ENCODE results near the gene CHIC2. TPM values are rescaled to one million over a fixed set of nuclear protein-coding genes. Genes with fewer than 3 reads are reported as not detected.
"Not testable (repeated sequence)": the region's sequence is repeated elsewhere in the genome, so short reads cannot be mapped to it uniquely, and the experiment has no call there.

CHIC2 gene
- 18.8 and 22.5 TPM in 2 replicates for total RNA-seq

DNA sequence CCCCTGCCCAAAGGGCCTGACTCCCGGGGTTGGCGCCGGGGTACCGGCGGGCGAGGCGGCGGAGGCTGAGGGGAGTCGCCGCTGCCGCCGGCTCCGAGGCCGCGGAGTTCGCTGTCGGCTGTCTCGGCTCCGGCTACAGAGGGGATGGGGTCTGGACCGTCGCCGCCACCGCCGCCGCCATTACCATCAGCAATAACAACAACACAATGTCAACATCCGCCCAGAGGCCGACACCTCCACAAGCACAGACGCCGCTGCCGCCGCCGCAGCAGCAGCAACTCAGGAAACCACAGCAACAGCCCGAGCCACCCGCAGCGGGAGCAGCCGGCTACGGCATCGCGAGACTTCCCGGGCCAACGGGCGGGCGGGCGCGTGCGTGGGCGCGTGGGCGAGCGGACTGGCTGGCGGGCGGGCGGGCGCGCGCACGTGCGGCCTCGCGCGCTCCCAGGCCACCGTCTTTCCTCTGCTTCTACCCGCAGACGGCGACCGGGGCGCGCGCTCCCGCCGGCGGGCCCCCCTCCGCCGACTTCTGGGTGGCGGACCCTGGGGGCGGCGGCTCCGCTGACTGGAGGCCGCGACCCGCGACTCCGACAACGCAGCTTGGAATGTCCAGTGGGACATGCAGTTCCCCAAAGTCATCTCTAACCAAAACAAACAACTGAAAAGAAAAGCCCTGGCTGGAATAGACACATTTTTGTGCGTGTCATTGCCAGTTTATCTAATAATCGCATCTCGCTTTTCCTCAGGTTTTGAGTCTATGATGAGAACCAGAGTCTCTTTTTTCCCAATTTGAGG, at the start of gene CHIC2:
Gene CHIC2 (minus strand): TSS at position 289 of the 795 bp plus-strand sequence. CDS start 305 bp downstream, outside the sequence.
- H3K27me3 Mint-ChIP-seq (ENCODE audit: low read depth), result peaks cover 3% of the 10 kb centered on the region
- no peaks in the 10 kb centered on the region for H3K9me3 Mint-ChIP-seq
- H3K4me3 Mint-ChIP-seq (ENCODE audit: low read depth), result peak within 1 kb of the TSS; percentile 92
- H3K4me1 Mint-ChIP-seq (ENCODE audit: low read depth), result peaks cover 48% of the 10 kb centered on the region
- intact Hi-C loops (cut with micrococcal nuclease), result loop anchor here (1.0 to 5.0 kb wide), 7 partner anchors 29 to 1883 kb away; partner anchors contain the start of genes CEP135 and SCFD2
- peak; percentile 96 for DNase-seq (ENCODE audit: low spot score)
- peaks cover 21% of the 10 kb centered on the region for H3K36me3 Mint-ChIP-seq (ENCODE audit: low read depth)
- H3K27ac Mint-ChIP-seq, result peak within 1 kb of the TSS; percentile 87

GRCh38 chr4:54113206-54113605, 48.8 kb upstream of the CHIC2 start:
- H3K4me3 Mint-ChIP-seq (ENCODE audit: low read depth); intact Hi-C loops (cut with micrococcal nuclease); H3K36me3 Mint-ChIP-seq (ENCODE audit: low read depth); H3K9me3 Mint-ChIP-seq; H3K27ac Mint-ChIP-seq; H3K4me1 Mint-ChIP-seq (ENCODE audit: low read depth); DNase-seq (ENCODE audit: low spot score): not testable (repeated sequence)
- peaks cover 45% of the 10 kb centered on the region for H3K27me3 Mint-ChIP-seq (ENCODE audit: low read depth)

DNA sequence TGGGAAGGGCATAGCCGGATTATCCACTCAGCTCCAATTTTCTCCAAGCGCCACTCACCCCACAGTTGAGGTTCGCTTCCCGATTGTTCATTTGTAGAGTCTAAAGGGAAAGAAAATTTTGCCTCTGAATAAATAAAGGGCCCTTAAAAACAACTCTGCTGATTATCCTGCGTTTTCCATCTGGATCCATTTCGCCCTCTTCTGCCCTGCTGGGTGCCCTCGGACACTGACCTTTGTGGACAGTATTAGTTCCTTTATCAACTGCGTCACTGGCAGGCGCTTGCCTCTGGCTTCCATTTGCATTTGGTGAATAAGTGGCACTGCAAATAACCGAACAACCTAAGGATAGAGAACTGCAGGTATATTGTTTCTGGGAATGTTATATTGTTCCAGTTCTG, 45.6 kb upstream of the CHIC2 start:
- peaks cover 9% of the 10 kb centered on the region for H3K4me1 Mint-ChIP-seq (ENCODE audit: low read depth)
- H3K36me3 Mint-ChIP-seq (ENCODE audit: low read depth), result no peaks in the 10 kb centered on the region
- H3K9me3 Mint-ChIP-seq, result no peaks in the 10 kb centered on the region
- H3K27me3 Mint-ChIP-seq (ENCODE audit: low read depth), result peaks cover 65% of the 10 kb centered on the region
- no peak overlapping the region for H3K27ac Mint-ChIP-seq
- intact Hi-C loops (cut with micrococcal nuclease), result no loop called here
- no peak overlapping the region for H3K4me3 Mint-ChIP-seq (ENCODE audit: low read depth)
- no peak for DNase-seq (ENCODE audit: low spot score)

- Mint-ChIP-seq H3K9me3 (no peaks in the 10 kb centered on the region), H3K27ac (no peak overlapping the region), H3K27me3 (ENCODE audit: low read depth) (peaks cover 69% of the 10 kb centered on the region), H3K4me3 (ENCODE audit: low read depth) (no peak overlapping the region), H3K4me1 (ENCODE audit: low read depth) (peaks cover 14% of the 10 kb centered on the region), H3K36me3 (ENCODE audit: low read depth) (no peaks in the 10 kb centered on the region)
- intact Hi-C loops (cut with micrococcal nuclease), result loop anchor here (5.0 kb wide), 1 partner anchor 548 kb away; the partner anchor contains the start of gene KIT
- no peak for DNase-seq (ENCODE audit: low spot score)
Measured at GRCh38 chr4:54109241-54110018, 45.0 kb upstream of the CHIC2 start.

GRCh38 chr4:54107951-54108748, 43.7 kb upstream of the CHIC2 start:
- no peaks in the 10 kb centered on the region for H3K36me3 Mint-ChIP-seq (ENCODE audit: low read depth)
- DNase-seq (ENCODE audit: low spot score), result no peak
- intact Hi-C loops (cut with micrococcal nuclease), result loop anchor here (5.0 kb wide), 1 partner anchor 549 kb away; the partner anchor contains the start of gene KIT
- no peak overlapping the region for H3K27ac Mint-ChIP-seq
- no peaks in the 10 kb centered on the region for H3K9me3 Mint-ChIP-seq
- no peak overlapping the region for H3K4me3 Mint-ChIP-seq (ENCODE audit: low read depth)
- peaks cover 14% of the 10 kb centered on the region for H3K4me1 Mint-ChIP-seq (ENCODE audit: low read depth)
- H3K27me3 Mint-ChIP-seq (ENCODE audit: low read depth), result peaks cover 79% of the 10 kb centered on the region

DNA sequence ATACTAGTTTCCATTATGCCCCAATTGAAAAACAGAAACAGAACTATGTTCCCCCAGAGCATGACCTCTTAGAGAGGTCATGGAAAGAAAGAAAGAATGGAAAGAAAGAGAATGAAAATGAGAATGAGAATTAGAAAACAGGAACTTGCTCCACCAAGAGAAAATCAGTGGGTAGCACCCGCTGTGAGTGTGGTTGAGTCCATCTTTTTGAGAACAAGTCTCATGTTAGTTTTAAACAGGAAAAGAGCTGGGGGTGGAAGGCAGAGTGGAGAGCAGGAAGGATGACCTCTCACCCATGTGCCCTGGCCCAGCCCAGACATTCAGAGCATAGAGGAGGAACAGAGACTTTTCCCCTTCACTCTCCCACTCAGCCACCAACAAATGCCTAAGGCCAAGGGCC, 40.5 kb upstream of the CHIC2 start:
- intact Hi-C loops (cut with micrococcal nuclease), result loop anchor here (5.0 kb wide), 1 partner anchor 552 kb away; the partner anchor contains the start of gene KIT
- H3K4me3 Mint-ChIP-seq (ENCODE audit: low read depth), result no peak overlapping the region
- peaks cover 23% of the 10 kb centered on the region for H3K4me1 Mint-ChIP-seq (ENCODE audit: low read depth)
- no peaks in the 10 kb centered on the region for H3K9me3 Mint-ChIP-seq
- no peak for DNase-seq (ENCODE audit: low spot score)
- H3K36me3 Mint-ChIP-seq (ENCODE audit: low read depth), result no peaks in the 10 kb centered on the region
- H3K27me3 Mint-ChIP-seq (ENCODE audit: low read depth), result peaks cover 83% of the 10 kb centered on the region
- no peak overlapping the region for H3K27ac Mint-ChIP-seq

GRCh38 chr4:54103190-54103574, 38.8 kb upstream of the CHIC2 start:
- no peak for DNase-seq (ENCODE audit: low spot score)
- Mint-ChIP-seq H3K4me1 (ENCODE audit: low read depth) (peaks cover 28% of the 10 kb centered on the region), H3K27ac (no peak overlapping the region), H3K9me3 (no peaks in the 10 kb centered on the region), H3K36me3 (ENCODE audit: low read depth) (no peaks in the 10 kb centered on the region), H3K27me3 (ENCODE audit: low read depth) (peaks cover 84% of the 10 kb centered on the region), H3K4me3 (ENCODE audit: low read depth) (no peak overlapping the region)
- intact Hi-C loops (cut with micrococcal nuclease), result loop anchor here (2.0 kb wide), 1 partner anchor 128 kb away; no protein-coding TSS in a partner anchor

GRCh38 chr4:54102531-54103106, 38.2 kb upstream of the CHIC2 start:
- Mint-ChIP-seq H3K4me3 (ENCODE audit: low read depth) (no peak overlapping the region), H3K27ac (no peak overlapping the region), H3K4me1 (ENCODE audit: low read depth) (peaks cover 26% of the 10 kb centered on the region), H3K36me3 (ENCODE audit: low read depth) (no peaks in the 10 kb centered on the region), H3K9me3 (no peaks in the 10 kb centered on the region), H3K27me3 (ENCODE audit: low read depth) (peaks cover 86% of the 10 kb centered on the region)
- no peak for DNase-seq (ENCODE audit: low spot score)
- intact Hi-C loops (cut with micrococcal nuclease), result loop anchor here (2.0 kb wide), 1 partner anchor 128 kb away; no protein-coding TSS in a partner anchor

GRCh38 chr4:54101190-54102041, 37.0 kb upstream of the CHIC2 start:
- Mint-ChIP-seq H3K36me3 (ENCODE audit: low read depth) (no peaks in the 10 kb centered on the region), H3K27me3 (ENCODE audit: low read depth) (peaks cover 88% of the 10 kb centered on the region), H3K4me1 (ENCODE audit: low read depth) (peaks cover 26% of the 10 kb centered on the region), H3K27ac (no peak overlapping the region), H3K9me3 (no peaks in the 10 kb centered on the region), H3K4me3 (ENCODE audit: low read depth) (peak overlapping the region; percentile 47)
- intact Hi-C loops (cut with micrococcal nuclease), result loop anchor here (1.0 to 2.0 kb wide), 3 partner anchors 8 to 193 kb away; no protein-coding TSS in a partner anchor
- DNase-seq (ENCODE audit: low spot score), result no peak

GRCh38 chr4:54100595-54101189, 36.3 kb upstream of the CHIC2 start:
- DNase-seq (ENCODE audit: low spot score), result no peak
- intact Hi-C loops (cut with micrococcal nuclease), result loop anchor here (1.0 to 2.0 kb wide), 2 partner anchors 7 to 192 kb away; no protein-coding TSS in a partner anchor
- Mint-ChIP-seq H3K9me3 (no peaks in the 10 kb centered on the region), H3K4me3 (ENCODE audit: low read depth) (no peak overlapping the region), H3K27ac (no peak overlapping the region), H3K27me3 (ENCODE audit: low read depth) (peaks cover 89% of the 10 kb centered on the region), H3K36me3 (ENCODE audit: low read depth) (no peaks in the 10 kb centered on the region), H3K4me1 (ENCODE audit: low read depth) (peaks cover 26% of the 10 kb centered on the region)
